Upper lobe of left lung (tissue), 6 donors: ENCODE measurements around the gene TIMP1. TPM values are rescaled to one million over a fixed set of nuclear protein-coding genes. Genes with fewer than 3 reads are reported as not detected.

ENCODE experiments used
- ATAC-seq, 2 donors: fragments of 200-7000 bp; cut with Tn5 transposase; one replicate each; pipeline ENCODE4 v1.9.1; 2022; ENCODE audit warnings: mild to moderate bottlenecking in 2 of 2, moderate library complexity in 2 of 2; ENCODE audit not compliant: low FRiP score in 2 of 2
- DNase-seq, 2 donors: peaks; one replicate each; pipeline ENCODE4 v3.0.0-alpha.2; 2019 to 2020
- H3K27ac ChIP-seq, 4 donors: fragments of 200-600 bp; sonication (generic); one replicate each; pipeline ENCODE4 v1.5.1; 2016 to 2019
- H3K27me3 ChIP-seq, 4 donors: fragments of 200-600 bp; sonication (generic); one replicate each; pipeline ENCODE4 v1.5.1; 2017 to 2019
- H3K36me3 ChIP-seq, 4 donors: fragments of 200-600 bp; sonication (generic); one replicate each; pipeline ENCODE4 v1.5.1; 2016 to 2019
- H3K4me1 ChIP-seq, 4 donors: fragments of 200-600 bp; sonication (generic); one replicate each; pipeline ENCODE4 v1.5.1; 2018 to 2019
- H3K4me3 ChIP-seq, 4 donors: fragments of 200-600 bp; sonication (generic); one replicate each; pipeline ENCODE4 v1.5.1; 2017 to 2019; ENCODE audit warnings: mild to moderate bottlenecking in 2 of 4, moderate library complexity in 1 of 4
- H3K9me3 ChIP-seq, 4 donors: fragments of 200-600 bp; sonication (generic); one replicate each; pipeline ENCODE4 v1.5.1; 2018 to 2019
- CTCF ChIP-seq, 6 experiments: fragments of 450-650 bp in 4 of 6; fragments of 200-600 bp in 2 of 6; sonication (generic) in 2 of 6; IDR thresholded peaks; one replicate each; pipeline ENCODE4 v1.5.1; 2016 to 2019; ENCODE audit warnings: antibody characterized with exemption in 6 of 6
- EP300 ChIP-seq, 4 donors: sonication (generic); formaldehyde crosslinking; IDR thresholded peaks; one replicate each; pipeline ENCODE4 v1.5.1; 2017; ENCODE audit warnings: antibody characterized with exemption in 4 of 4, control low read depth in 2 of 4
- POLR2A ChIP-seq, 4 donors: fragments of 450-650 bp; IDR thresholded peaks; one replicate each; pipeline ENCODE4 v1.5.1; 2016 to 2017; ENCODE audit warnings: antibody characterized with exemption in 4 of 4, mild to moderate bottlenecking in 2 of 4
- POLR2AphosphoS5 ChIP-seq, 2 donors: sonication (generic); formaldehyde crosslinking; IDR thresholded peaks; one replicate each; pipeline ENCODE4 v1.5.1; 2017; ENCODE audit warnings: antibody characterized with exemption in 2 of 2
- WGBS, 2 donors: methylation state at CpG; one replicate each; pipeline ENCODE4 v1.1.5; 2017 to 2018; 5-methylcytosine and 5-hydroxymethylcytosine counted together
- total RNA-seq, 6 donors: library from RNA; depleted of rRNA in 4 of 6; stranded (reverse); fragments of >200 nt in 4 of 6; gene quantifications; one replicate each; pipeline versions ENCODE4 v1.1.0 to v1.2.1, GENCODE V29; 2016 to 2021
- donor health status: DM: no; HTN: no; CAD: no; lungs with moderate emphysema.
- donor health status: DM: no; HTN: yes; CAD: no; lungs with severe emphysema.

The TIMP1 gene
- total RNA-seq, 6 donors from 2014 or later, result 54.5 to 420 (median 163) TPM

- no peaks in the 10 kb centered on the region for H3K4me1 ChIP-seq
- 38 to 55% methylated on average over 5 to 9 of the region's 9 CpGs for WGBS, 2 donors
- no peak overlapping the region for H3K4me3 ChIP-seq
- H3K27me3 ChIP-seq, result no peaks in the 10 kb centered on the region
- no peak for TF ChIP-seq EP300 (IDR thresholded peaks at IDR 0.05)
- no peak for TF ChIP-seq CTCF (IDR thresholded peaks at IDR 0.05)
- no peak for TF ChIP-seq POLR2A (IDR thresholded peaks at IDR 0.05)
- no peak for TF ChIP-seq POLR2AphosphoS5 (IDR thresholded peaks at IDR 0.05)
- DNase-seq (no peak), ATAC-seq (no peak)
- H3K9me3 ChIP-seq, result no peaks in the 10 kb centered on the region
- no peaks in the 10 kb centered on the region for H3K36me3 ChIP-seq
- H3K27ac ChIP-seq, result no peak overlapping the region
Observed at GRCh38 chrX:47608130-47608810, 26.0 kb downstream of the TIMP1 start.

GRCh38 chrX:47610511-47610910, 28.3 kb downstream of the TIMP1 start:
- ATAC-seq (no peak), DNase-seq (no peak)
- no peak overlapping the region for H3K4me3 ChIP-seq
- no peaks in the 10 kb centered on the region for H3K27me3 ChIP-seq
- no peak for TF ChIP-seq POLR2A (IDR thresholded peaks at IDR 0.05)
- no peak for TF ChIP-seq POLR2AphosphoS5 (IDR thresholded peaks at IDR 0.05)
- TF ChIP-seq CTCF (IDR thresholded peaks at IDR 0.05), result no peak
- TF ChIP-seq EP300 (IDR thresholded peaks at IDR 0.05), result no peak
- H3K36me3 ChIP-seq, result no peaks in the 10 kb centered on the region
- no peak overlapping the region for H3K27ac ChIP-seq
- no peaks in the 10 kb centered on the region for H3K9me3 ChIP-seq
- no peaks in the 10 kb centered on the region for H3K4me1 ChIP-seq
- 56 to 69% methylated on average over 4 of the region's 4 CpGs for WGBS, 2 donors

GRCh38 chrX:47611489-47611888, 29.3 kb downstream of the TIMP1 start:
- Histone ChIP-seq H3K27me3 (no peaks in the 10 kb centered on the region), H3K27ac (no peak overlapping the region), H3K4me1 (no peaks in the 10 kb centered on the region), H3K36me3 (no peaks in the 10 kb centered on the region), H3K9me3 (no peaks in the 10 kb centered on the region), H3K4me3 (no peak overlapping the region)
- no peak for DNase-seq
- TF ChIP-seq POLR2AphosphoS5 (IDR thresholded peaks at IDR 0.05), result no peak
- no peak for TF ChIP-seq POLR2A (IDR thresholded peaks at IDR 0.05)
- TF ChIP-seq CTCF (IDR thresholded peaks at IDR 0.05), result no peak
- no peak for TF ChIP-seq EP300 (IDR thresholded peaks at IDR 0.05)
- ATAC-seq, result no peak
- WGBS, 2 donors, result 60 to 65% methylated on average over 1 to 2 of the region's 2 CpGs

- no peaks in the 10 kb centered on the region for H3K36me3 ChIP-seq
- no peak overlapping the region for H3K4me3 ChIP-seq
- no peak for DNase-seq
- no peaks in the 10 kb centered on the region for H3K4me1 ChIP-seq
- H3K27me3 ChIP-seq, result no peaks in the 10 kb centered on the region
- ATAC-seq, result no peak
- TF ChIP-seq CTCF (IDR thresholded peaks at IDR 0.05) (no peak), EP300 (IDR thresholded peaks at IDR 0.05) (no peak), POLR2AphosphoS5 (IDR thresholded peaks at IDR 0.05) (no peak), POLR2A (IDR thresholded peaks at IDR 0.05) (no peak)
- 80 to 92% methylated on average over 1 to 2 of the region's 2 CpGs for WGBS, 2 donors
- H3K27ac ChIP-seq, result no peak overlapping the region
- H3K9me3 ChIP-seq, result no peaks in the 10 kb centered on the region
Observed at GRCh38 chrX:47611926-47612325, 29.7 kb downstream of the TIMP1 start.

GRCh38 chrX:47612418-47612817, 30.2 kb downstream of the TIMP1 start:
- H3K36me3 ChIP-seq, result no peaks in the 10 kb centered on the region
- no peak overlapping the region for H3K27ac ChIP-seq
- H3K27me3 ChIP-seq, result no peaks in the 10 kb centered on the region
- DNase-seq (no peak), ATAC-seq (no peak)
- H3K4me3 ChIP-seq, result no peak overlapping the region
- TF ChIP-seq POLR2A (IDR thresholded peaks at IDR 0.05) (no peak), POLR2AphosphoS5 (IDR thresholded peaks at IDR 0.05) (no peak), EP300 (IDR thresholded peaks at IDR 0.05) (no peak), CTCF (IDR thresholded peaks at IDR 0.05) (no peak)
- H3K4me1 ChIP-seq, result no peaks in the 10 kb centered on the region
- H3K9me3 ChIP-seq, result no peaks in the 10 kb centered on the region
